NCI-H2107 treated with DMSO at 0.1 percent for 48 hours (cell line): Measurements from ENCODE around the gene ZDHHC5.
A peak's percentile ranks its signal among the peaks of the same experiment; 100 is the strongest.
"Not testable (repeated sequence)": the region's sequence is repeated elsewhere in the genome, so short reads cannot be mapped to it uniquely, and the experiment has no call there.

ENCODE experiments used
- DNase-seq: peaks from one replicate; lab custom pipeline; 2025; ENCODE audit not compliant: unreplicated experiment; lab: John Stamatoyannopoulos, UW

Gene ZDHHC5

GRCh38 chr11:57643802-57644201, 24.1 kb upstream of the ZDHHC5 start:
- no peak for DNase-seq

GRCh38 chr11:57644748-57645688, 22.9 kb upstream of the ZDHHC5 start:
- DNase-seq, result peak; percentile 35

- DNase-seq, result no peak
These were observed 22.2 kb upstream of the ZDHHC5 start for GRCh38 chr11:57645689-57646085.

GRCh38 chr11:57646194-57646798, 21.6 kb upstream of the ZDHHC5 start:
- no peak for DNase-seq

- no peak for DNase-seq
These were observed 21.1 kb upstream of the ZDHHC5 start for GRCh38 chr11:57646799-57647303.

- no peak for DNase-seq
These were observed 20.5 kb upstream of the ZDHHC5 start for GRCh38 chr11:57647372-57647771.

- DNase-seq, result no peak
These were observed 19.7 kb upstream of the ZDHHC5 start for GRCh38 chr11:57647960-57648800.

- no peak for DNase-seq
These were observed 18.8 kb upstream of the ZDHHC5 start for GRCh38 chr11:57648801-57649735.

- no peak for DNase-seq
These were observed 17.8 kb upstream of the ZDHHC5 start, which contains the start of gene YPEL4 for GRCh38 chr11:57649826-57650738. Gene YPEL4 (minus strand): TSS chr11:57649912. CDS start chr11:57647107, 2,805 bp downstream.

- no peak for DNase-seq
These were observed 17.2 kb upstream of the ZDHHC5 start for GRCh38 chr11:57650739-57651090.

- no peak for DNase-seq
These were observed 16.5 kb upstream of the ZDHHC5 start for GRCh38 chr11:57651408-57651807.

GRCh38 chr11:57652230-57652629, 15.7 kb upstream of the ZDHHC5 start:
- DNase-seq, result not testable (repeated sequence)

- DNase-seq, result no peak
These were observed 15.3 kb upstream of the ZDHHC5 start for GRCh38 chr11:57652662-57653061.

- no peak for DNase-seq
These were observed 14.8 kb upstream of the ZDHHC5 start for GRCh38 chr11:57653163-57653562.

GRCh38 chr11:57656885-57657193, 11.1 kb upstream of the ZDHHC5 start:
- no peak for DNase-seq

GRCh38 chr11:57657194-57658022, 10.5 kb upstream of the ZDHHC5 start, which contains the start of gene CLP1:
Gene CLP1 (plus strand): TSS chr11:57657762. CDS start chr11:57659477, 1,715 bp downstream.
- peak; percentile 92 for DNase-seq

GRCh38 chr11:57658023-57658361, 9.9 kb upstream of the ZDHHC5 start:
- DNase-seq, result no peak

- no peak for DNase-seq
These were observed 8.2 kb upstream of the ZDHHC5 start for GRCh38 chr11:57659669-57660068.
